SK-N-MC (cell line): Measurements from ENCODE around the gene OTUD5.

Experiments used
- EZH2 ChIP-seq: fragments of 200-600 bp; sonication (generic); IDR thresholded peaks from one replicate; pipeline ENCODE4 v1.6.1; 2017; ENCODE audit warnings: antibody characterized with exemption
- FOXP2 ChIP-seq: optimal IDR thresholded peaks from 2 replicates; pipeline ENCODE3; 2011; ENCODE audit warnings: mild to moderate bottlenecking, moderate library complexity; ENCODE audit not compliant: insufficient read depth; ENCODE audit errors: extremely low read length, control extremely low read depth
- POLR2AphosphoS5 ChIP-seq: IDR thresholded peaks from 2 replicates; pipeline ENCODE4 v1.6.1; 2012; ENCODE audit warnings: mild to moderate bottlenecking, low read depth, low read length, borderline replicate concordance

GRCh38 chrX:48883729-48884128, 73.7 kb downstream of the OTUD5 start:
- no peak for TF ChIP-seq EZH2
- no peak for TF ChIP-seq POLR2AphosphoS5
- no peak for TF ChIP-seq FOXP2
